ENCODE measurements around the gene FAM3D.

Gene FAM3D

DNA sequence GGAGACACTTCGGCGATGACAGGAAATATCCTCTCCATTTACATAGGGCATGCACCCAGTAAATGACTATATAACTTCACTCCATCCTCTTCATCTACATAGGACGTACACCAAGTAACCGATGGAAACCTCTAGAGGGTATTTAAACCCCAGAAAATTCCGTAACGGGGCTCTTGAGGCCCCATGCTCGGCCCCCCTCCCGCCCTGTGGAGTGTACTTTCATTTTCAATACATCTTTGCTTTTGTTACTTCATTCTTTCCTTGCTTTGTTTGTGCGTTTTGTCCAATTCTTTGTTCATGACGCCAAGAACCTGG is 81.9 kb downstream of the FAM3D start:
- TF ChIP-seq POLR2AphosphoS5 (IDR thresholded peaks at IDR 0.05; ENCODE audit: low read depth, low read length): no peak
- TF ChIP-seq, protein P1, sequence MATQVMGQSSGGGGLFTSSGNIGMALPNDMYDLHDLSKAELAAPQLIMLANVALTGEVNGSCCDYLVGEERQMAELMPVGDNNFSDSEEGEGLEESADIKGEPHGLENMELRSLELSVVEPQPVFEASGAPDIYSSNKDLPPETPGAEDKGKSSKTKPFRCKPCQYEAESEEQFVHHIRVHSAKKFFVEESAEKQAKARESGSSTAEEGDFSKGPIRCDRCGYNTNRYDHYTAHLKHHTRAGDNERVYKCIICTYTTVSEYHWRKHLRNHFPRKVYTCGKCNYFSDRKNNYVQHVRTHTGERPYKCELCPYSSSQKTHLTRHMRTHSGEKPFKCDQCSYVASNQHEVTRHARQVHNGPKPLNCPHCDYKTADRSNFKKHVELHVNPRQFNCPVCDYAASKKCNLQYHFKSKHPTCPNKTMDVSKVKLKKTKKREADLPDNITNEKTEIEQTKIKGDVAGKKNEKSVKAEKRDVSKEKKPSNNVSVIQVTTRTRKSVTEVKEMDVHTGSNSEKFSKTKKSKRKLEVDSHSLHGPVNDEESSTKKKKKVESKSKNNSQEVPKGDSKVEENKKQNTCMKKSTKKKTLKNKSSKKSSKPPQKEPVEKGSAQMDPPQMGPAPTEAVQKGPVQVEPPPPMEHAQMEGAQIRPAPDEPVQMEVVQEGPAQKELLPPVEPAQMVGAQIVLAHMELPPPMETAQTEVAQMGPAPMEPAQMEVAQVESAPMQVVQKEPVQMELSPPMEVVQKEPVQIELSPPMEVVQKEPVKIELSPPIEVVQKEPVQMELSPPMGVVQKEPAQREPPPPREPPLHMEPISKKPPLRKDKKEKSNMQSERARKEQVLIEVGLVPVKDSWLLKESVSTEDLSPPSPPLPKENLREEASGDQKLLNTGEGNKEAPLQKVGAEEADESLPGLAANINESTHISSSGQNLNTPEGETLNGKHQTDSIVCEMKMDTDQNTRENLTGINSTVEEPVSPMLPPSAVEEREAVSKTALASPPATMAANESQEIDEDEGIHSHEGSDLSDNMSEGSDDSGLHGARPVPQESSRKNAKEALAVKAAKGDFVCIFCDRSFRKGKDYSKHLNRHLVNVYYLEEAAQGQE (IDR thresholded peaks at IDR 0.05; ENCODE audit: insufficient read depth in 1 of 2, low read depth in 2 of 2, low read length in 2 of 2): no peak
